HepG2 (cell line): ENCODE data around the gene LRRC4C.

Source experiments
- ARNT ChIP-seq: fragments of 450-650 bp; IDR thresholded peaks from 2 replicates; pipeline ENCODE4 v1.6.1; 2017
- CHD2 ChIP-seq: IDR thresholded peaks from 2 replicates; pipeline ENCODE4 v1.6.1; 2011; ENCODE audit warnings: low read depth, low read length, improper control_type of control experiment
- HCFC1 ChIP-seq: fragments of 150-350 bp; IDR thresholded peaks from 2 replicates; pipeline ENCODE4 v1.6.1; 2014; ENCODE audit warnings: low read depth, low read length
- MXD4 ChIP-seq: IDR thresholded peaks from 2 replicates; pipeline ENCODE4 v1.6.1; 2016; ENCODE audit warnings: mild to moderate bottlenecking, missing biosample characterization, missing genetic modification reagents
- NFIC ChIP-seq: IDR thresholded peaks from 2 replicates; pipeline ENCODE4 v1.6.1; 2012; ENCODE audit warnings: mild to moderate bottlenecking, low read length, inconsistent platforms
- POLR2A ChIP-seq, 2 experiments: IDR thresholded peaks; 2 replicates each; pipeline ENCODE4 v1.6.1; 2011; ENCODE audit warnings: low read depth in 2 of 2, low read length in 2 of 2, mild to moderate bottlenecking in 1 of 2, moderate library complexity in 1 of 2; ENCODE audit not compliant: insufficient read depth in 1 of 2
- SATB2 ChIP-seq: sonication (generic); formaldehyde crosslinking; IDR thresholded peaks from 2 replicates; pipeline ENCODE4 v1.5.0; 2020; ENCODE audit warnings: missing genetic modification reagents
- YY1 ChIP-seq: IDR thresholded peaks from 2 replicates; pipeline ENCODE4 v1.6.1; 2011; ENCODE audit warnings: low read length, low read depth, moderate library complexity, mild to moderate bottlenecking; ENCODE audit not compliant: insufficient read depth, insufficient replicate concordance
- ZNF263 ChIP-seq: sonication (generic); formaldehyde crosslinking; IDR thresholded peaks from 2 replicates; pipeline ENCODE4 v1.4.0; 2020; ENCODE audit warnings: missing genetic modification reagents
- ZSCAN29 ChIP-seq: sonication (generic); formaldehyde crosslinking; conservative IDR thresholded peaks from 2 replicates; pipeline ENCODE4 v1.4.0; 2020; ENCODE audit warnings: mild to moderate bottlenecking, missing genetic modification reagents
- TF ChIP-seq, protein P1 (sequence below): sonication (generic); formaldehyde crosslinking; IDR thresholded peaks from 2 replicates; pipeline ENCODE4 v1.8.0; 2022; ENCODE audit warnings: mild to moderate bottlenecking, missing genetic modification reagents
- TF ChIP-seq, protein P2 (sequence below): sonication (generic); formaldehyde crosslinking; IDR thresholded peaks from 2 replicates; pipeline ENCODE4 v1.4.0; 2020; ENCODE audit warnings: missing genetic modification reagents, borderline replicate concordance
- TF ChIP-seq, protein P3 (sequence below): IDR thresholded peaks from 2 replicates; pipeline ENCODE4 v1.4.0; 2020; ENCODE audit warnings: mild to moderate bottlenecking, missing genetic modification reagents
- TF ChIP-seq, protein P4 (sequence below): sonication (generic); formaldehyde crosslinking; IDR thresholded peaks from 2 replicates; pipeline ENCODE4 v1.5.0; 2020; ENCODE audit warnings: mild to moderate bottlenecking, missing genetic modification reagents, moderate library complexity

DNA sequence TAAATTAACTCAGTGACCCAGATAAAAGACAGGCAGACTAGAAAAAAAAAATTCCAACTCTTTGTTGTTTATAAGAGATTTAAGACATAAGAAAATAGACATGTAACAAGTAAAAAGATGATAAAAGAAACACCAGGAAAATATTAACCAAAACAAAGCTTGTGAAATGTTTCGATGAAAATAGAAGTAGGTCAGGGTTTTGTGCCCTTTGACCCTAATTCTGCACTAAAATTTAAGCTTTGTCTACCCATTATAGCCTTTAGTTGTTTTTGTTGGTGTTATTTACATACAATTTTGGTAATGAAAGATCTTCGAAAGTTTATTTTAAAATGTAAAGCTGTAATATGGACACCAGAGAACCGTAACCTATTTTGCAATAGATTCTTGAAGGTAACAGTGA, 75.7 kb downstream of the LRRC4C start:
- TF ChIP-seq POLR2A (IDR thresholded peaks at IDR 0.05; ENCODE audit: insufficient read depth in 1 of 2, low read depth in 2 of 2, low read length in 2 of 2) (no peak), HCFC1 (no peak), YY1 (no peak), SATB2 (CRISPR knock-in tag) (no peak), ZNF263 (no peak), CHD2 (no peak), NFIC (no peak), ZSCAN29 (no peak), ARNT (no peak), MXD4 (no peak)
- TF ChIP-seq, protein P1, sequence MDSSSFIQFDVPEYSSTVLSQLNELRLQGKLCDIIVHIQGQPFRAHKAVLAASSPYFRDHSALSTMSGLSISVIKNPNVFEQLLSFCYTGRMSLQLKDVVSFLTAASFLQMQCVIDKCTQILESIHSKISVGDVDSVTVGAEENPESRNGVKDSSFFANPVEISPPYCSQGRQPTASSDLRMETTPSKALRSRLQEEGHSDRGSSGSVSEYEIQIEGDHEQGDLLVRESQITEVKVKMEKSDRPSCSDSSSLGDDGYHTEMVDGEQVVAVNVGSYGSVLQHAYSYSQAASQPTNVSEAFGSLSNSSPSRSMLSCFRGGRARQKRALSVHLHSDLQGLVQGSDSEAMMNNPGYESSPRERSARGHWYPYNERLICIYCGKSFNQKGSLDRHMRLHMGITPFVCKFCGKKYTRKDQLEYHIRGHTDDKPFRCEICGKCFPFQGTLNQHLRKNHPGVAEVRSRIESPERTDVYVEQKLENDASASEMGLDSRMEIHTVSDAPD (CRISPR knock-in tag) = no peak
- TF ChIP-seq, protein P2, sequence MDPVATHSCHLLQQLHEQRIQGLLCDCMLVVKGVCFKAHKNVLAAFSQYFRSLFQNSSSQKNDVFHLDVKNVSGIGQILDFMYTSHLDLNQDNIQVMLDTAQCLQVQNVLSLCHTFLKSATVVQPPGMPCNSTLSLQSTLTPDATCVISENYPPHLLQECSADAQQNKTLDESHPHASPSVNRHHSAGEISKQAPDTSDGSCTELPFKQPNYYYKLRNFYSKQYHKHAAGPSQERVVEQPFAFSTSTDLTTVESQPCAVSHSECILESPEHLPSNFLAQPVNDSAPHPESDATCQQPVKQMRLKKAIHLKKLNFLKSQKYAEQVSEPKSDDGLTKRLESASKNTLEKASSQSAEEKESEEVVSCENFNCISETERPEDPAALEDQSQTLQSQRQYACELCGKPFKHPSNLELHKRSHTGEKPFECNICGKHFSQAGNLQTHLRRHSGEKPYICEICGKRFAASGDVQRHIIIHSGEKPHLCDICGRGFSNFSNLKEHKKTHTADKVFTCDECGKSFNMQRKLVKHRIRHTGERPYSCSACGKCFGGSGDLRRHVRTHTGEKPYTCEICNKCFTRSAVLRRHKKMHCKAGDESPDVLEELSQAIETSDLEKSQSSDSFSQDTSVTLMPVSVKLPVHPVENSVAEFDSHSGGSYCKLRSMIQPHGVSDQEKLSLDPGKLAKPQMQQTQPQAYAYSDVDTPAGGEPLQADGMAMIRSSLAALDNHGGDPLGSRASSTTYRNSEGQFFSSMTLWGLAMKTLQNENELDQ (CRISPR knock-in tag) = no peak
- TF ChIP-seq, protein P3, sequence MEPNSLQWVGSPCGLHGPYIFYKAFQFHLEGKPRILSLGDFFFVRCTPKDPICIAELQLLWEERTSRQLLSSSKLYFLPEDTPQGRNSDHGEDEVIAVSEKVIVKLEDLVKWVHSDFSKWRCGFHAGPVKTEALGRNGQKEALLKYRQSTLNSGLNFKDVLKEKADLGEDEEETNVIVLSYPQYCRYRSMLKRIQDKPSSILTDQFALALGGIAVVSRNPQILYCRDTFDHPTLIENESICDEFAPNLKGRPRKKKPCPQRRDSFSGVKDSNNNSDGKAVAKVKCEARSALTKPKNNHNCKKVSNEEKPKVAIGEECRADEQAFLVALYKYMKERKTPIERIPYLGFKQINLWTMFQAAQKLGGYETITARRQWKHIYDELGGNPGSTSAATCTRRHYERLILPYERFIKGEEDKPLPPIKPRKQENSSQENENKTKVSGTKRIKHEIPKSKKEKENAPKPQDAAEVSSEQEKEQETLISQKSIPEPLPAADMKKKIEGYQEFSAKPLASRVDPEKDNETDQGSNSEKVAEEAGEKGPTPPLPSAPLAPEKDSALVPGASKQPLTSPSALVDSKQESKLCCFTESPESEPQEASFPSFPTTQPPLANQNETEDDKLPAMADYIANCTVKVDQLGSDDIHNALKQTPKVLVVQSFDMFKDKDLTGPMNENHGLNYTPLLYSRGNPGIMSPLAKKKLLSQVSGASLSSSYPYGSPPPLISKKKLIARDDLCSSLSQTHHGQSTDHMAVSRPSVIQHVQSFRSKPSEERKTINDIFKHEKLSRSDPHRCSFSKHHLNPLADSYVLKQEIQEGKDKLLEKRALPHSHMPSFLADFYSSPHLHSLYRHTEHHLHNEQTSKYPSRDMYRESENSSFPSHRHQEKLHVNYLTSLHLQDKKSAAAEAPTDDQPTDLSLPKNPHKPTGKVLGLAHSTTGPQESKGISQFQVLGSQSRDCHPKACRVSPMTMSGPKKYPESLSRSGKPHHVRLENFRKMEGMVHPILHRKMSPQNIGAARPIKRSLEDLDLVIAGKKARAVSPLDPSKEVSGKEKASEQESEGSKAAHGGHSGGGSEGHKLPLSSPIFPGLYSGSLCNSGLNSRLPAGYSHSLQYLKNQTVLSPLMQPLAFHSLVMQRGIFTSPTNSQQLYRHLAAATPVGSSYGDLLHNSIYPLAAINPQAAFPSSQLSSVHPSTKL = no peak
- TF ChIP-seq, protein P4, sequence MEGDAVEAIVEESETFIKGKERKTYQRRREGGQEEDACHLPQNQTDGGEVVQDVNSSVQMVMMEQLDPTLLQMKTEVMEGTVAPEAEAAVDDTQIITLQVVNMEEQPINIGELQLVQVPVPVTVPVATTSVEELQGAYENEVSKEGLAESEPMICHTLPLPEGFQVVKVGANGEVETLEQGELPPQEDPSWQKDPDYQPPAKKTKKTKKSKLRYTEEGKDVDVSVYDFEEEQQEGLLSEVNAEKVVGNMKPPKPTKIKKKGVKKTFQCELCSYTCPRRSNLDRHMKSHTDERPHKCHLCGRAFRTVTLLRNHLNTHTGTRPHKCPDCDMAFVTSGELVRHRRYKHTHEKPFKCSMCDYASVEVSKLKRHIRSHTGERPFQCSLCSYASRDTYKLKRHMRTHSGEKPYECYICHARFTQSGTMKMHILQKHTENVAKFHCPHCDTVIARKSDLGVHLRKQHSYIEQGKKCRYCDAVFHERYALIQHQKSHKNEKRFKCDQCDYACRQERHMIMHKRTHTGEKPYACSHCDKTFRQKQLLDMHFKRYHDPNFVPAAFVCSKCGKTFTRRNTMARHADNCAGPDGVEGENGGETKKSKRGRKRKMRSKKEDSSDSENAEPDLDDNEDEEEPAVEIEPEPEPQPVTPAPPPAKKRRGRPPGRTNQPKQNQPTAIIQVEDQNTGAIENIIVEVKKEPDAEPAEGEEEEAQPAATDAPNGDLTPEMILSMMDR = no peak
